Suprapubic skin (tissue), 4 donors: ENCODE results near the gene XAB2. TPM values are rescaled to one million over a fixed set of nuclear protein-coding genes. Genes with fewer than 3 reads are reported as not detected.

Source experiments
- DNase-seq, 2 donors: peaks; one replicate each; pipeline ENCODE4 v3.0.0-alpha.2; 2019; ENCODE audit warnings: low spot score in 2 of 2
- H3K27ac ChIP-seq: fragments of 200-600 bp; sonication (generic); one replicate; pipeline ENCODE4 v1.5.1; 2019
- H3K27me3 ChIP-seq: fragments of 200-600 bp; sonication (generic); one replicate; pipeline ENCODE4 v1.5.1; 2019
- H3K36me3 ChIP-seq: fragments of 200-600 bp; sonication (generic); one replicate; pipeline ENCODE4 v1.5.1; 2019
- H3K4me1 ChIP-seq: fragments of 200-600 bp; sonication (generic); one replicate; pipeline ENCODE4 v1.5.1; 2019
- H3K4me3 ChIP-seq: fragments of 200-600 bp; sonication (generic); one replicate; pipeline ENCODE4 v1.5.1; 2019; ENCODE audit warnings: mild to moderate bottlenecking
- H3K9me3 ChIP-seq: fragments of 200-600 bp; sonication (generic); one replicate; pipeline ENCODE4 v1.5.1; 2019
- CTCF ChIP-seq, 2 donors: fragments of 200-600 bp in 1 of 2; fragments of 450-650 bp in 1 of 2; sonication (generic) in 1 of 2; IDR thresholded peaks; one replicate each; pipeline ENCODE4 v1.5.1; 2016 to 2019; ENCODE audit warnings: antibody characterized with exemption in 2 of 2, mild to moderate bottlenecking in 1 of 2, moderate library complexity in 1 of 2
- EP300 ChIP-seq: sonication (generic); formaldehyde crosslinking; IDR thresholded peaks from one replicate; pipeline ENCODE4 v1.6.1; 2017; ENCODE audit warnings: antibody characterized with exemption
- POLR2A ChIP-seq, 2 donors: fragments of 450-650 bp; IDR thresholded peaks; one replicate each; pipeline ENCODE4 v1.6.1; 2017; ENCODE audit warnings: antibody characterized with exemption in 2 of 2, mild to moderate bottlenecking in 2 of 2, moderate library complexity in 2 of 2
- POLR2AphosphoS5 ChIP-seq, 3 donors: sonication (generic); formaldehyde crosslinking; IDR thresholded peaks; one replicate each; pipeline ENCODE4 v1.6.1; 2017; ENCODE audit warnings: antibody characterized with exemption in 3 of 3
- WGBS: methylation state at CpG from one replicate; pipeline ENCODE4 v1.1.5; 2018; 5-methylcytosine and 5-hydroxymethylcytosine counted together
- total RNA-seq, 4 donors: library from RNA; depleted of rRNA; stranded (reverse); fragments of >200 nt; gene quantifications; one replicate each; pipeline ENCODE4 v1.1.0, GENCODE V29; 2016

Gene XAB2
- total RNA-seq, 4 donors from 2014 or later = 45.1 to 68.2 (median 55.5) TPM

GRCh38 chr19:7618771-7619510 lies 10.4 kb downstream of the XAB2 start:
- H3K27me3 ChIP-seq = no peaks in the 10 kb centered on the region
- TF ChIP-seq POLR2A (IDR thresholded peaks at IDR 0.05) (no peak), EP300 (no peak), CTCF (IDR thresholded peaks at IDR 0.05) (no peak), POLR2AphosphoS5 (IDR thresholded peaks at IDR 0.05) (no peak)
- H3K4me3 ChIP-seq = peak overlapping the region; percentile 9
- peaks cover 30% of the 10 kb centered on the region for H3K4me1 ChIP-seq
- H3K36me3 ChIP-seq = peaks cover 79% of the 10 kb centered on the region
- WGBS = 85% methylated on average over 6 of the region's 21 CpGs
- peak overlapping the region; percentile 69 for H3K27ac ChIP-seq
- H3K9me3 ChIP-seq = no peaks in the 10 kb centered on the region
- no peak for DNase-seq

- H3K4me1 ChIP-seq = peaks cover 30% of the 10 kb centered on the region
- no peaks in the 10 kb centered on the region for H3K9me3 ChIP-seq
- peaks cover 73% of the 10 kb centered on the region for H3K36me3 ChIP-seq
- H3K27ac ChIP-seq = peak overlapping the region; percentile 69
- TF ChIP-seq CTCF (IDR thresholded peaks at IDR 0.05) (no peak), EP300 (no peak), POLR2AphosphoS5 (IDR thresholded peaks at IDR 0.05) (no peak), POLR2A (IDR thresholded peaks at IDR 0.05) (no peak)
- H3K27me3 ChIP-seq = no peaks in the 10 kb centered on the region
- WGBS = 50% methylated on average over 4 of the region's 4 CpGs
- H3K4me3 ChIP-seq = no peak overlapping the region
- no peak for DNase-seq
Measured at GRCh38 chr19:7618348-7618747, 11.0 kb downstream of the XAB2 start.

- WGBS = 92% methylated on average over 27 of the region's 28 CpGs
Measured at GRCh38 chr19:7617735-7618134, 11.6 kb downstream of the XAB2 start.

GRCh38 chr19:7617172-7617571 lies 12.2 kb downstream of the XAB2 start:
- Histone ChIP-seq H3K4me3 (no peak overlapping the region), H3K36me3 (peaks cover 69% of the 10 kb centered on the region), H3K4me1 (peaks cover 30% of the 10 kb centered on the region), H3K9me3 (no peaks in the 10 kb centered on the region), H3K27ac (no peak overlapping the region), H3K27me3 (no peaks in the 10 kb centered on the region)
- 87% methylated on average over 10 of the region's 12 CpGs for WGBS
- peak in 1 of 2 donors; percentile 50 for DNase-seq
- TF ChIP-seq POLR2AphosphoS5 (IDR thresholded peaks at IDR 0.05) (no peak), POLR2A (IDR thresholded peaks at IDR 0.05) (no peak), CTCF (IDR thresholded peaks at IDR 0.05) (no peak), EP300 (no peak)

More at GRCh38 chr19:7617735-7618134, 11.6 kb downstream of the XAB2 start:
- H3K4me3 ChIP-seq = no peak overlapping the region
- peak in 1 of 2 donors; percentile 59 for DNase-seq
- H3K9me3 ChIP-seq = no peaks in the 10 kb centered on the region
- no peaks in the 10 kb centered on the region for H3K27me3 ChIP-seq
- no peak for TF ChIP-seq POLR2AphosphoS5 (IDR thresholded peaks at IDR 0.05)
- no peak for TF ChIP-seq CTCF (IDR thresholded peaks at IDR 0.05)
- no peak for TF ChIP-seq EP300
- no peak for TF ChIP-seq POLR2A (IDR thresholded peaks at IDR 0.05)
- peak overlapping the region; percentile 69 for H3K27ac ChIP-seq
- peaks cover 30% of the 10 kb centered on the region for H3K4me1 ChIP-seq
- H3K36me3 ChIP-seq = peaks cover 69% of the 10 kb centered on the region

- H3K27ac ChIP-seq = no peak overlapping the region
- WGBS = 85% methylated on average over 45 of the region's 59 CpGs
- H3K27me3 ChIP-seq = no peaks in the 10 kb centered on the region
- H3K9me3 ChIP-seq = no peaks in the 10 kb centered on the region
- H3K36me3 ChIP-seq = peaks cover 68% of the 10 kb centered on the region
- no peak overlapping the region for H3K4me3 ChIP-seq
- no peak for TF ChIP-seq POLR2A (IDR thresholded peaks at IDR 0.05)
- TF ChIP-seq CTCF (IDR thresholded peaks at IDR 0.05) = no peak
- TF ChIP-seq POLR2AphosphoS5 (IDR thresholded peaks at IDR 0.05) = no peak
- no peak for TF ChIP-seq EP300
- no peak for DNase-seq
- H3K4me1 ChIP-seq = peaks cover 23% of the 10 kb centered on the region
Measured at GRCh38 chr19:7614859-7615741, 14.2 kb downstream of the XAB2 start.
